Suppressor macrophage treated with lipopolysaccharide for 1 hour (primary cell): ENCODE data around the gene METTL17.
"Not testable (repeated sequence)": the region's sequence is repeated elsewhere in the genome, so short reads cannot be mapped to it uniquely, and the experiment has no call there.

ENCODE experiments used
- DNase-seq, 3 donors: peaks; one replicate each; pipeline ENCODE4 v3.0.0-alpha.2; 2020 to 2022

The METTL17 gene, protein sequence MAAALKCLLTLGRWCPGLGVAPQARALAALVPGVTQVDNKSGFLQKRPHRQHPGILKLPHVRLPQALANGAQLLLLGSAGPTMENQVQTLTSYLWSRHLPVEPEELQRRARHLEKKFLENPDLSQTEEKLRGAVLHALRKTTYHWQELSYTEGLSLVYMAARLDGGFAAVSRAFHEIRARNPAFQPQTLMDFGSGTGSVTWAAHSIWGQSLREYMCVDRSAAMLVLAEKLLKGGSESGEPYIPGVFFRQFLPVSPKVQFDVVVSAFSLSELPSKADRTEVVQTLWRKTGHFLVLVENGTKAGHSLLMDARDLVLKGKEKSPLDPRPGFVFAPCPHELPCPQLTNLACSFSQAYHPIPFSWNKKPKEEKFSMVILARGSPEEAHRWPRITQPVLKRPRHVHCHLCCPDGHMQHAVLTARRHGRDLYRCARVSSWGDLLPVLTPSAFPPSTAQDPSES

DNA sequence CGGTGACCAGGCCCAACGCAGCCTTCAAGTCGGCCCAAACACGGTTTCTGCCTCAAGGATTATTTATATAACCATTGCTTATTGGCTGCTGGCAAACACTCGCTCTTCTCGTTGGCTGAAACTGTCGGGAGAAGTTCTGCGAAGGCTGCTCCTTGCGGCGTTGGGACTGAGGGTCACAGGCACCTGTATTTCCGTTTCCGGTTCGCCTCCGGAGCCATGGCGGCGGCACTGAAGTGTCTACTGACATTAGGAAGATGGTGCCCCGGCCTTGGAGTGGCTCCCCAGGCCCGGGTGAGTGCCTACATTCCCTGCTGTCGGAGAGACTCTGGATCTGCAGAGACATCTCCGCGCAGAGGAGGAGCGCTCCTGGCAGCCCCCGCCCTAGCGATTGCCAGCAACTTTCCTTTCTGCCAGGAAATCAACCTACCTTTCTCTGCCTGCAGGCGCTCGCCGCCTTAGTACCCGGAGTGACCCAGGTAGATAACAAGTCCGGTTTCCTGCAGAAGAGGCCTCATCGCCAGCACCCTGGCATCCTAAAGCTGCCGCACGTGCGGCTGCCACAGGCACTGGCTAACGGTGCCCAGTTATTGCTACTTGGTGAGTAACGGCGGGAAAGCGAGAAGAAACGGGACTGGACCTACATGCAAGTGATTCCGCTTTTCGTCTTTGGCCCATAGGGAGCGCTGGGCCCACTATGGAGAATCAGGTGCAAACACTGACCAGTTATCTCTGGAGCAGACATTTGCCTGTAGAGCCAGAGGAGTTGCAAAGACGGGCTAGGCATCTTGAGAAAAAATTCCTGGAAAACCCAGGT is at the start of gene METTL17:
METTL17 (plus strand) TSS at position 194 of the 814 bp plus-strand sequence; CDS start at position 217, 23 bp downstream.
- DNase-seq, result peak; percentile 94 to 97 (median 95)

DNA sequence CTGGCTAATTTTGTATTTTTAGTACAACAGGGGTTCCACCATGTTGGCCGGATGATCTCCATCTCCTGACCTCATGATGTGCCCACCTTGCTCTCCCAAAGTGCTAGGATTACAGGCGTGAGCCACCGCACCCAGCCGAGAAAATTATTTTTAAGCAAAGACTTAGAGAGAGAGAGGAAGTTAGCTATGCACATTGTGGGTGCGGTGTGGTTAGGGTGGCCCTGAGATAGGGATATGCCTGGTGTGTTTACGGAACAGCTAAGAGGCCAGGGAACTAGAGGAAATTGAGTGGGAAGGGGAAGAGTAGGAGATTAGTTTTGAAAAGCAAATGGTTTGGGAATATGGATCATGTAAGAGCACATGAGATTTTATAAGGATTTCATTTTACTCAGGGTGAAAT is 44.6 kb upstream of the METTL17 start:
- peak; percentile 37 to 60 (median 54) for DNase-seq

DNA sequence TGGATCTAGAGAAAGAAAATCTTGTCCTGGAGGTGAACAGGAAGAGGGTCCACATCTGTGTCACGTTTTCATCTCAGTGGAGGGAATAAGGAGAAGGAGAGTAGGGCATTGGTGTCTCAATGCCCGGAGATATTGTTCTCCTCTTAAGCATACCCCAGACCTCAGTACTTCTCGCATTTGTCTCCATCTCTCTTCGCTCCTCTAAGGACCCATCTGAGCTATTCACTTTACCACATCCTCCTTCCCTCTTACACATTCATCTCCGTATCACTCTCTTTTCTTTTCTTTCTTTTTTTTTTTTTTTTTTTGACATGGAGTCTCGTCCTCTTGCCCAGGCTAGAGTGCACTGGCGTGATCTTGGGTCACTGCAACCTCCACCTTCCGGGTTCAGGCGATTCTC is 43.1 kb upstream of the METTL17 start:
- not testable (repeated sequence) for DNase-seq

DNA sequence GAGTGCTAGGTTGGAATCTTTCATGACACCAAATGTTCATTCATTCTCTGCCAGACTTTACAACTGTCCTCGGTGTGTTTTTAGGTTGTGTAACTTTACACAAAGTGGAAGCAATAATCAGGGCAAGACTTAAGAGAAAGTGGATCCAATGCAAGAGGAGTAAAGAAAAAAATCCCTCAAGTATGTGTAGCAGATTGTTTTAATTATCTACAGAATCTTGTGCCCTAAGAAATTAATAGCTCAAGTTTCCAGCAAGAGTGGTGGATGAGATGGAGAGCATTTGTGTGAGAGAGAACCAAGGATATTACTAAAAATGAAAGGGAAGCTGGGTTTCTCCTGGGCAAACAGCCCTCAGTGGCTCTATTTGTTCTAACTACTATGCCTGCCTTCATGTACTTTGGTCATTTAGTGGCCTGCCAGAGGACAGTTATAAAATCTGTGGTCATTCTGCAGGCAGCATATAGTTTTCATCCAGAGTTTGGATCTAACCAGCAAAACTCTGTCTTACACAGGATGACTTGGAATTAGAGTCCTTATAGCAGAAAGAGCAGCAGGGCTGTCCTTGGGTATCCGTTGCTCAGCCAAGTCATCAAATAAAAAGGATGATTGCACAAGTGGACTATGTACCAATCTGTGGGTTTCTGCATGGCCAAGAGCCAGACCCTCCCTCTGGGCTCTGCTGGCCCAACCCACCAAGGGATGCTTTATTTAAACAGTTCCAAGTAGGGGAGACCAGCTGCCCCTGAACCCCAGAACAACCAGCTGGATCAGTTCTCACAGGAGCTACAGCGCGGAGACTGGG is 34.8 kb upstream of the METTL17 start, which contains the start of gene RNASE2:
RNASE2 (plus strand) TSS at position 752 of the 802 bp plus-strand sequence. CDS start 285 bp downstream, outside the sequence.
- peak; percentile 26 to 31 (median 31) for DNase-seq

DNA sequence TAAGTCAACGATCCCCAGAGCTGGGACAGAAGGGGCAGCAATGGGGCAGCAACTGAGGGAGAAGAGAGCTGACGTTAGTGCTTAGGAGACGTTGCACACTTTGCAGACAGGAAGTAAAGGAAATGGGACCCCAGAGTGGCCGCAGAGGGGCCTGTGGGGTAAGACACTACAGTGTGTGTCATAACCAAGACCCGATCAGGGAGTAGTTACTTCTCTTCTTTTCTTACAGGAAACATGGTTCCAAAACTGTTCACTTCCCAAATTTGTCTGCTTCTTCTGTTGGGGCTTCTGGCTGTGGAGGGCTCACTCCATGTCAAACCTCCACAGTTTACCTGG is 34.3 kb upstream of the METTL17 start:
- DNase-seq, result peak in 2 of 3 donors; percentile 17 to 18

DNA sequence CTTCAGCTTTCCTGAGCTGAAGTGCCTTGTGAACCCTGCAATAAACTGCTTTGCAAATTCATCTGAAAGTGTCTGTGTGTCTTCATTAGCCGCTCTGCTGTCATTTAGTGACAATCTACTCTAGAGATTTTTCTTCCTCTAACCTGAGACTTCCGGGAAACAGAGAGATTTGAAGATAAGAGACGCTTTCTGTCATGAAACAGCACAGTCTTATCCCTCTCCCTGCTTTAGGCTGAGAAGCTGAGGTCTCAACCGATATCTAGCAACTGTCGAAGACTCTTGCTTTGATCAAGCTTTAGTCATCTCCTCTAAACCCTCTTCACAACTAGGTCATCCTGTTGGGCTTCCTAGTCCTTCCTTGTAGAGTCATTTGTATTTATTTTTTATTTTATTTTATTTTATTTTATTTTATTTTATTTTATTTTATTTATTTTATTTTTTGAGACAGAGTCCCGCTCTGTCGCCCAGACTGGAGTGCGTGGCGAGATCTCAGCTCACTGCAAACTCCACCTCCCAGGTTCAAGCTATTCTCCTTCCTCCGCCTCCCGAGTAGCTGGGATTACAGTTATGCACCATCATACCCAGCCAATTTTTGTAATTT is 33.3 kb upstream of the METTL17 start:
- DNase-seq, result no peak

DNA sequence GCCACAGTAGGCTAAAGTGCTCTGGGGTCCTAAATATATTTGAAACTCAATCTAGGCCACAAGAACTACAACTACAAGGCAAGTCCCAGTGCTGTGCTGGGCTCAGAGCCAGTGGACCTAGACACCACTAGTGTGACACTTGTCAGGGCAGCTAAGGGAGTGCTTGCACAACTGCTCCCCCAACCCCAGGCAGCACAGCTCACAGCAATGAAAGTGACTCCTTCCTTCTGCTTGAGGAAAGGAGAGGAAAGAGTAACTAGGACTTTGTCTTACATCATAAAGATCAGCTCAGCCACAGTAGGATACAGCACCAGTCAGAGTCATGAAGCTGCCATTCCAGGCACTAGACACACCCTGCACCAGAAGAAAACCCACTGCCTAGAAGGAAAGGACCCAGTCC is 30.8 kb upstream of the METTL17 start:
- not testable (repeated sequence) for DNase-seq

DNA sequence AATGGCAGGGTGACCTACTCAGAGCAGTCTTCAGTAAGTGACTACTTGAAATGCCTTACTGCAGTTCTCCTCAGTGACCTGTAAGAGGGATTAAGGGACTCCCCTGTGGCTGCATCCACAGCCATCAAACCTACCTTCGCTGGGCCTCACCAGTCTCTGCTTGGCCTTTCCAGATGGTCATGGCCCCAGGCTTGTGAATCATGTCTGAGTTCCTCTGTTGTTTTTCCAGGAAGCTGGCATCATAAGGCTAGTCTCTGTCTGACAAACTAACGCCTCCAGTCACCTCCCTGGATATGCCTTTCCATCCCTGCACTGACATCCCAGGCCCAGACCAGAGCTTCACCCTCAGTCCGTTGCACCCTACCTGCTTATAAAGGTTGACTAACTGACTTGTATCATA is 20.4 kb upstream of the METTL17 start:
- no peak for DNase-seq

DNA sequence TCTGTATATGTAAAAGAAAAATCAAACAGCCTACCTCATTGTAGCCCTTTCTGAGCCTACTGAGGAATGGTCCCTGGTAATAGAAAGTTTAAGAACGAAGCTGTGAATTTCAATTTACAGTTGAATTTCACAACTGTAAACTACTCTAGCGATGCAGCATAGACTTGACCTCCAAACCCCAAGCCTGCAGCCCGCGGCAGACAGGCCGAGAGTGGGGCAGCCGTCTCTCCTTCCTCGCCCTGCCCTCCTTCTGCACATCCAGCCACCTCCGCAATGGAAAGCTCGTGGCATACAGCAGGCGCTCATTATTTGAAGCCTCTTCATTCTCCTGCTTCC is 19.2 kb upstream of the METTL17 start:
- no peak for DNase-seq

DNA sequence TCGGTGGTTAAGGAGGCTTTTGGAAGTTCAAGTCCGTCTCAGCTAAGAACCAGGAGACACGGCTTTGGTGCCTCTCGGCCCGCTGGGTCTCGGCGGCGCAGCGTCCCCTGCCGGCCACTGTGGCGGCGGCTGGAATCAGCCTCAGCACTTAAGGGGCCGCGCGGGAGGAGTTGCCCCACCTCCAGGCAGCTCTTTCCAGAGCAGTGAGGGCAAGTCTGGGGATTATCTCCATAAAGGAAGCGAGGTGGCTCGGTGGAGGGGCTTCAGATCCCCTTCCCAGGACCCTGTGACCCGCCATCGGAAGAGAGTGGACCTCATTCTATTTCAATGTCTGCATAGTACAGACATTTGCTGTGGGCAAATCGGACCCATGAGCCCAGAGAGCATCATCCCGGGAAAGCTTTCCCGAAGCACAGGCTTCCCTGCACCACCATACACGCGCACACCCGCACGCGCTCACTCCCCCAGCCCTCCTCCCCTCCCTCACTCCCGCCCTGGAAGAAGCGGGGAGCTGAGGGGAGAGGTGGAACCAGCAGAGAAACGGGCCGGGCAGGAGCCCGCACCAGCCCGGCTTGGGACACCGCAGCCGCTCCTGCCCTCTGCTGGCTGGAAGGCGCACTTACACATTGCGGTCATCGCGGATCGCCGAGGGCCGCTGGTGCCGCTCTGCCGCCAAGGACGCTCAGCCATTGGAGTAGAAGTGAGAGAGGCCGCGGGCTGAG is 18.6 kb upstream of the METTL17 start:
- DNase-seq, result peak; percentile 84 to 93 (median 92)

DNA sequence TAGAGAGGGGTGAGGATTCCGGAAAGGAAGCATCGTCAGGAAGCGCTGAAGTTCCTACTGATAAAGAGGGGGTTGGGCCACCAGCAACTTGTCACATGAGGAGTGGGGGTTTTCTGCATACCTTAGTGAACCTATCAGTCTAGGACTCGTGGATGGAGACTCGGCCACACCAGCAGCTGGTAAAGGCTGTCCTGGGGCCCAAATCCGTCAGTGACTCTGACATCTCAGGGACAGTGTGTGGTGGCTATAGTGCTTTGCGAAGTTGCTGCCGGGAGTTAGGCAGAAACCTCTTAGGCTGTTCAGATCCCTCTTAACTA is 18.1 kb upstream of the METTL17 start:
- no peak for DNase-seq

DNA sequence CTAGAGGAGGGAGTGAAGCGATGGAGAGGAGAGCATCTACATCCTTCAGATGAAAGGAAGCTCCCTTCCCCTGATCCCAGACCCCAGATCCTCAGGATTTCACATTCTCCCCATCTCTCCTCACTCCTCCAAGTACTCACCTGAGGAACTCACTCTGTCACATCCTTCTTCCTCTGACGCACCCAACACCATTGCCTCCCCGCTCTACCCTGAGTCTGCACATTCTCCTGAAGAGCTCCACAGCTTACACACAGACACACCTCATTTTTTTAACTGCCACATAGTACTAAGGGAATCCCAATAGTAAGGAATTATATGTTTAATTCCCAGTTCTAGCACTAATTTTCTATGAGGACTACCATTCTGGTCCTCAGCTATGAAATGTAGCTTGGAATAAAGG is 16.3 kb upstream of the METTL17 start:
- DNase-seq, result no peak

DNA sequence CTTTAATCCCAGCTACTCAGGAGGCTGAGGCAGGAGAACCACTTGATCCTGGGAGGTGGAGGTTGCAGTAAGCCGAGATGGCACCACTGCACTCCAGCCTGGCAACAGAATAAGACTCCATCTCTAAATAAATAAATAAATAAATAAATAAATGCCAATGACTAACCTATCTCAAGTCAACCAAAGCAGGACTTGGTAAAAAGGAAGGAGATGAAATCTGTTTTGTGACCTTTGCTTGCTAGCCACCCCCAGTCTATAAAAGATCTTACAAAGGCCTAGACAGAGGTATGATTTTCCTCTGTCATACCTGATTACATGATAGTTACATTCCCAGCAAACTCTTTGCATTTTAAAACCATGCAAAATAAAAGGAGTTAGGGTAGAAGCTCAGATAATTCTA is 13.5 kb upstream of the METTL17 start:
- DNase-seq, result no peak

DNA sequence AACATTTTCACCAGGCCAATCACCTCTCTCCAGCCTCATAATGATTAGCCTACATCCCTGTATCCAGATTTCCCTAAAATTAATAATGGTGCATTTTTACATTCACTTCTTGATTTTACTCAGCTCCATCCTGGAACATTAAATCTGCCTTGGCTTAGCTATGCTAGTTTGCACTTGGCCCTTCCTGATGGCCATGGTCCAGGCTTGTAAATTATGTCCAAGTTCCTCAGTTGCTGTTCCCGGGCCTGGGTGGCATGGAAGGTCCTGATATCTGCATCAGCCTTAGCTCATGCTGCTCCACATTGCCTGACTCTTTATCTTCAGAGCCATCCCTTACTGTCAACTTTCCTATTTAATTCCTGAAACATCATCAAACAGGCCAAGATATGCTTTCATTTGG is 11.1 kb upstream of the METTL17 start:
- DNase-seq, result no peak

DNA sequence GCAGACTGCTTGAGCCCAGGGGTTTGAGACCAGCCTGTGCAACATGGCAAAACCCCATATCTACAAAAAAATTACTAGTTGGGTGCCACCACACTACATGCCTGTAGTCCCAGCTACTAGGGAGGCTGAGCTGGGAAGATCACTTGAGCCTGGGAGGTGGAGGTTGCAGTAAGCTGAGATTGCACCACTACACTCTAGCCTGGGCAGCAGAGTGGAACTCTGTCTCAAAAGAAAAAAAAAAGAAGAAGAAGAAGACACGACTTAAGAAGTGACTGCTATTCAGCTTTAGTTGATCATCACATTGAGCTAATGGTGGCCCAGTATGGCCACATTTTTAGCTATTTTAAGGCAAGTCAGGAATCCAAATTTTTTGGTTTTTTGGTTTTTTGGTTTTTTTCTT is 8.9 kb upstream of the METTL17 start:
- peak in 1 of 3 donors; percentile 23 for DNase-seq

DNA sequence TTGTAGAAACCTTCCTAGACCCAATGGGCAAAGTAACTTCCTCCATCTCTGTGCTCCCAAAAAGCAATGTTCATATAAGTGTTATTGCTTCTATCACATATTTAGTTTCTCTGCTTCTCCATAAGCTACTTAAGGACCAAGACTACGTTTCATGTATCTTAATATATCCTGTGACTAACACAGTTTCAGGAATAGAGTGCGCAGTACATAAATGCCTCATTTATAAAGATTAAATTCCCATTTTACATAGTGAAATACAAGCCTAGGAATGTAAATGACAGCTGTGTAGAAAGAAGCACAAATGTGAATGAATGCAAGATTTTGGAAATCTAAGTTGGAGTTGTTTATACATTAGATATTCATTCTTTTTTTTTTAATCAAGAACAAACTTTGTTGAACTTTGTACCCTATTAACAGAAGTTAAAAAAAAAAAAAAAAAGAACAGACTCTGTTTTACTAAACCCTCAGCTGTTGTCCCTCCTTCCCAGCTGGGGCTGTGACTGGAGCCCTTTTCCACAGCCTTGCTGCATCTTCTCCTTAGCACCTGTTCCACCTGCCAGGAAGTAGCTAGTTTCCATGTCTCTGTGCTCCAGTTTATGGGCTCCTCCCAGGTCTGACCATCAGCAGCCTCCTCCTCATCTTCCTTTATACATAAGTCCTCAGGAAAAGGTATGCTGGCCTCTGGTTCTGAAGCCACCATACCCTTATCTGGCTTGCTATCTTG is 7.0 kb upstream of the METTL17 start:
- no peak for DNase-seq

DNA sequence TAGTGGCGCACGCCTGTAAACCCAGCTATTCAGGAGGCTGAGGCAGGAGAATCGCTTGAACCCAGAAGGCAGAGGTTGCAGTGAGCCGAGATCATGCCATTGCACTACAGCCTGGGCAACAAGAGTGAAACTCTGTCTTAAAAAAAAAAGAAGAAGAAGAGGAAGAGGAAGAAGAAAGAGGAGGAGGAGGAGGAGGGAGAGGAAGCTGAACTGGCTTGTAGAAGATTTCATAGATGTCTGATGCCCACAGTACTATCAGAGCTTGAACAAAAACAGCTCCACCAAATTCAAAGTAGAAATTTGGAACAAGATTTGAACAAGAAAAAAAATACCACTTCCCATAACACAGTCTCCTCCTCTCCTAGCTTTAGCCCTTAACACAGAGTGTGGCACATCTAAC is 4.1 kb upstream of the METTL17 start:
- DNase-seq, result peak; percentile 26 to 40 (median 36)

DNA sequence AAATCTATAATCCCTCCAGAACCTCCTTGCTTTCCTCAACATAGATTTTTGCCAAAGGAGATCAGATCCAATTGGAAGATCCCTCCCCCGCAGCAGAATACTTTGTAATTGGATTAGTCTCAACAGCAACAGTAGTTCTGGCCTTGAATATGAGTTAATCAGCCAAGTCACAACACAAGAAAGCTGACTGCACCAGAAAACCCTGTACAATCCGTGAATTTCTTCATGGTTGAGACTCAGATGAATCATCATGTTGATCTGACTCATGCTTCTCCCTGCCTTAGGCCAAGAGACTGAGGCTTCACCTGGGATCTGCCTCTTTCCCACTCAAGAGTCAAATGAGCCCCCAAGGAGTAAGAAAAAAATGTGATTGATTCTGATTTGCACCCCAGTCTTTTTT is 3.0 kb upstream of the METTL17 start:
- DNase-seq, result peak; percentile 83 to 94 (median 92)

DNA sequence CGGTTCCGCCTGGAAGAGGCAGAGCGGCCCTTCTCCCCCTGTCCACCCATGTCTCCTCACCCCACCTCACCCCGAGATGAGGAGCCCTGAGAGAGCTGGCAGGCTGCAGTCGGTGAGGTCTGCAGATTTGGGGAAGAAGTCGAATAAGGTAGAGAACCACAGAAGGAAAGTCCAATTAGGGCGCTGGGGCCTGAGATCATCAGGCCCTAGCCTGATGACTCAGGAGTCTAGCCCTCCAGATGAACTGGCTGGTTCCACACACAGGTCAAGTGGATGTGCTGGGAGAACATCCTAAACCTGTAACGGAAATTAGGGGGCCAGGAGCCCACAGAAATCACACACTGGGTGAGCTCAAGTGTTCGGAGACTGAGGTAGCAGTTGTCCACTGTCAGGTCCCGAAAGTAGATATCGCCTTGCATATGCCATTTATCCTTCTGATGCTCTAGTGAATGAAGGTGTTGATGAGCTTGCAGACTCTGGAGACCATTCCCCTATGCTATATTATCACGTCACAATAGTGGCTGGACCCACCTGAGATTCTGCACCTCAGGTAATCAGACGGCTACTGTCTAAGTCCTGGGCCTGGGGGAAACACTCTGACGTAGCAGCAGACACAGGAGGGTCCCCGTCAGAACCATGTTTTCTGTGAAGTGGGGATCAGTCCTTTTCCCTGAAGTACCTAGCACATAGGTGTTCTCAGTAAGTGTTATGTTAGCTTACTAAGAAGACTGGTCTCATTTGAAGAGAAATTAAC is 886 bp upstream of the METTL17 start:
- DNase-seq, result peak in 2 of 3 donors; percentile 54 to 69

DNA sequence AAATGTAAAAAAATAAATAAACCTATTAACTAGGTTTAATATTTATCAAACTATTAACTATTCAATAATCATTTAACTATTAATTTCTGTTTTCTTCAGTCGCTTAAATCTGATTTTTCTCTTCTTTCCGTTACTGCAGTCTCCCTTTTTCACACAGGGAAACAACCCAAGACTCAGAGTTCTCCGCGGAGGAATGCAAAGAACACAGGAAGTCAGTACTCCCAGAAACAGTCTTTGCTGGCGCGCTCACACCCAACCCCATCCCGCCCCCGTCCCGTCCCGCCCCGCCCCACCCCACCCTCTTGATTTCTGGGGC is 351 bp upstream of the METTL17 start:
- DNase-seq, result no peak

DNA sequence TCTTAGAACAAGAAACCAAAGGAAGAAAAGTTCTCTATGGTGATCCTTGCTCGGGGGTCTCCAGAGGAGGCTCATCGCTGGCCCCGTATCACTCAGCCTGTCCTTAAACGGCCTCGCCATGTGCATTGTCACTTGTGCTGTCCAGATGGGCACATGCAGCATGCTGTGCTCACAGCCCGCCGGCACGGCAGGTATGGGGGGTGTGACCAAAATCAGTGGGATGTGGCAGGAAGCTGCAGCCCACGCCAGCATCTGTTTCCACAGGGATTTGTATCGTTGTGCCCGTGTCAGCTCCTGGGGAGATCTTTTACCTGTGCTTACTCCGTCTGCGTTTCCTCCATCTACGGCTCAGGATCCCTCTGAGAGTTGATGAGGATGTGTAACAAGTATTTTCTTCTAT is 6.7 kb downstream of the METTL17 start:
- DNase-seq, result no peak
